Fibroblast of skin of right biceps (primary cell): ENCODE measurements around the gene TPST1.
"Not testable (repeated sequence)": the region's sequence is repeated elsewhere in the genome, so short reads cannot be mapped to it uniquely, and the experiment has no call there.

Experiments
- DNase-seq: peaks from one replicate; pipeline ENCODE4 v3.0.0-alpha.2; 2013

The TPST1 gene

GRCh38 chr7:66189695-66190503, 15.2 kb upstream of the TPST1 start:
- no peak for DNase-seq

- no peak for DNase-seq
Measured at GRCh38 chr7:66190504-66190857, 14.7 kb upstream of the TPST1 start.

GRCh38 chr7:66193146-66193725, 11.9 kb upstream of the TPST1 start:
- no peak for DNase-seq

GRCh38 chr7:66198469-66198868, 6.7 kb upstream of the TPST1 start:
- DNase-seq = no peak

GRCh38 chr7:66198956-66199355, 6.2 kb upstream of the TPST1 start:
- no peak for DNase-seq

GRCh38 chr7:66202441-66202840, 2.7 kb upstream of the TPST1 start:
- DNase-seq = no peak

GRCh38 chr7:66205741-66206090, 582 bp downstream of the TPST1 start:
- DNase-seq = peak; percentile 6

- peak; percentile 12 for DNase-seq
Measured at GRCh38 chr7:66206119-66206933, 1.2 kb downstream of the TPST1 start.

GRCh38 chr7:66206934-66207240, 1.8 kb downstream of the TPST1 start:
- no peak for DNase-seq

- DNase-seq = no peak
Measured at GRCh38 chr7:66207540-66207939, 2.4 kb downstream of the TPST1 start.

GRCh38 chr7:66211429-66211828, 6.3 kb downstream of the TPST1 start:
- no peak for DNase-seq

- peak; percentile 50 for DNase-seq
Measured at GRCh38 chr7:66213637-66214036, 8.5 kb downstream of the TPST1 start.

- DNase-seq = no peak
Measured at GRCh38 chr7:66216687-66217086, 11.6 kb downstream of the TPST1 start.

GRCh38 chr7:66219805-66220204, 14.7 kb downstream of the TPST1 start:
- DNase-seq = no peak

GRCh38 chr7:66221442-66221841, 16.3 kb downstream of the TPST1 start:
- no peak for DNase-seq

GRCh38 chr7:66227808-66228207, 22.7 kb downstream of the TPST1 start:
- DNase-seq = no peak

- not testable (repeated sequence) for DNase-seq
Measured at GRCh38 chr7:66231326-66232216, 26.4 kb downstream of the TPST1 start.

GRCh38 chr7:66233638-66234037, 28.5 kb downstream of the TPST1 start:
- no peak for DNase-seq

GRCh38 chr7:66236713-66237303, 31.7 kb downstream of the TPST1 start:
- no peak for DNase-seq

- DNase-seq = no peak
Measured at GRCh38 chr7:66237906-66238772, 33.0 kb downstream of the TPST1 start.

GRCh38 chr7:66238773-66239466, 33.8 kb downstream of the TPST1 start:
- no peak for DNase-seq
